ENCODE measurements around the gene FGGY.
"Not testable (repeated sequence)": the region's sequence is repeated elsewhere in the genome, so short reads cannot be mapped to it uniquely, and the experiment has no call there.

FGGY gene

GRCh38 chr1:59350521-59350920 lies 53.6 kb downstream of the FGGY start:
- no peak for DNase-seq (ENCODE audit: extremely low spot score)
- TF ChIP-seq CTCF (IDR thresholded peaks at IDR 0.05; ENCODE audit: control extremely low read depth, extremely low read depth, low read depth, missing control alignments): no peak
- CTCF ChIA-PET: interaction anchor here (1.3 to 1.6 kb wide), 3 partner anchors 9 to 14 kb away, joined by 3 to 6 read pairs (median 4); no protein-coding TSS in a partner anchor
- POLR2A ChIA-PET: no interaction called here

GRCh38 chr1:59352065-59352464 lies 55.2 kb downstream of the FGGY start:
- DNase-seq (ENCODE audit: extremely low spot score): no peak
- CTCF ChIA-PET: interaction anchor here (1.3 to 2.4 kb wide), 2 partner anchors 8 to 44 kb away, joined by 3 to 13 read pairs; no protein-coding TSS in a partner anchor
- TF ChIP-seq CTCF (IDR thresholded peaks at IDR 0.05; ENCODE audit: control extremely low read depth, extremely low read depth, low read depth, missing control alignments): no peak
- POLR2A ChIA-PET: no interaction called here

GRCh38 chr1:59353453-59353852 lies 56.6 kb downstream of the FGGY start:
- POLR2A ChIA-PET: no interaction called here
- no peak for DNase-seq (ENCODE audit: extremely low spot score)
- CTCF ChIA-PET: interaction anchor here (1.2 to 2.9 kb wide), 5 partner anchors 10 to 669 kb away, joined by 3 to 13 read pairs (median 3); no protein-coding TSS in a partner anchor
- TF ChIP-seq CTCF (IDR thresholded peaks at IDR 0.05; ENCODE audit: control extremely low read depth, extremely low read depth, low read depth, missing control alignments): no peak

- POLR2A ChIA-PET; DNase-seq (ENCODE audit: extremely low spot score): not testable (repeated sequence)
- CTCF ChIA-PET: interaction anchor here (1.2 to 2.9 kb wide), 4 partner anchors 10 to 670 kb away, joined by 3 to 13 read pairs (median 4); no protein-coding TSS in a partner anchor
Observed at GRCh38 chr1:59354239-59354638, 57.3 kb downstream of the FGGY start.

- no peak for TF ChIP-seq CTCF (IDR thresholded peaks at IDR 0.05; ENCODE audit: control extremely low read depth, extremely low read depth, low read depth, missing control alignments)
- DNase-seq (ENCODE audit: extremely low spot score): peak; percentile 52
- CTCF ChIA-PET: interaction anchor here (1.3 to 2.9 kb wide), 2 partner anchors 12 to 15 kb away, joined by 3 to 6 read pairs; no protein-coding TSS in a partner anchor
- POLR2A ChIA-PET: no interaction called here
Observed at GRCh38 chr1:59354709-59355337, 57.9 kb downstream of the FGGY start.

- no peak for DNase-seq (ENCODE audit: extremely low spot score)
- TF ChIP-seq CTCF (IDR thresholded peaks at IDR 0.05; ENCODE audit: control extremely low read depth, extremely low read depth, low read depth, missing control alignments): no peak
- ChIA-PET POLR2A (no interaction called here), CTCF (interaction anchor here (1.3 to 2.9 kb wide), 3 partner anchors 12 to 41 kb away, joined by 3 to 6 read pairs (median 3); no protein-coding TSS in a partner anchor)
Observed at GRCh38 chr1:59355361-59355760, 58.5 kb downstream of the FGGY start.

- CTCF ChIA-PET: interaction anchor here (1.3 kb wide), 1 partner anchor 39 kb away, joined by 3 read pairs; no protein-coding TSS in a partner anchor
- TF ChIP-seq CTCF (IDR thresholded peaks at IDR 0.05; ENCODE audit: control extremely low read depth, extremely low read depth, low read depth, missing control alignments): no peak
- DNase-seq (ENCODE audit: extremely low spot score): no peak
- POLR2A ChIA-PET: no interaction called here
Observed at GRCh38 chr1:59356627-59357026, 59.7 kb downstream of the FGGY start.
